K562 (cell line): ENCODE results near the gene BIVM. TPM values are rescaled to one million over a fixed set of nuclear protein-coding genes. Genes with fewer than 3 reads are reported as not detected.

Experiments
- ATAC-seq: fragments of 200-7000 bp; cut with Tn5 transposase; 3 replicates; pipeline ENCODE4 v1.9.1; 2020; ENCODE audit warnings: moderate library complexity
- BruUV-seq: library from RNA; stranded (reverse); fragments of 400-500 nt; replicated peaks from 2 replicates; lab custom pipeline; 2021; lab: Mats Ljungman, UMichigan
- CTCF ChIA-PET: fragments of 300-600 bp; formaldehyde crosslinking; extraction: SDS; loops from one replicate; lab custom pipeline; 2021; ENCODE audit warnings: low intra/inter-chr PET ratio; lab: Yijun Ruan, JAX
- POLR2A ChIA-PET: fragments of 300-600, 350-650 bp; sonication (Branson Sonifier 250); formaldehyde crosslinking; extraction: SDS; loops from one replicate; lab custom pipeline; 2021; ENCODE audit warnings: antibody characterized with exemption, inconsistent platforms; lab: Yijun Ruan, JAX
- DNase-seq, 4 experiments: peaks; one replicate each; pipeline versions ENCODE4 v3.0.0 to v3.0.0-alpha.2; 2011 to 2018; ENCODE audit warnings: low spot score in 3 of 4, mixed read lengths in 3 of 4; ENCODE audit errors: extremely low read depth in 1 of 4
- FAIRE-seq: peaks from 2 replicates; lab custom pipeline; 2011; peaks lifted over from hg19 to GRCh38; lab: Jason Lieb, UNC
- H2AFZ ChIP-seq: 2 replicates; pipeline ENCODE4 v1.6.0; 2011; ENCODE audit warnings: low read depth, low read length, control low read depth, inconsistent platforms
- H3K27ac ChIP-seq: fragments of 200-600 bp; 3 replicates; pipeline ENCODE4 v1.8.0; 2011; ENCODE audit warnings: low read depth, mild to moderate bottlenecking, control low read depth, inconsistent platforms, low read length, moderate library complexity, mixed read lengths; ENCODE audit errors: extremely low read depth
- H3K27me3 ChIP-seq, 2 experiments: fragments of 300-600 bp in 1 of 2; 2 replicates in 1 of 2; 3 replicates in 1 of 2; pipeline versions ENCODE4 v1.6.0 to v1.8.0; 2011; ENCODE audit warnings: inconsistent platforms in 2 of 2, low read length in 2 of 2, mild to moderate bottlenecking in 1 of 2, mixed read lengths in 1 of 2, moderate library complexity in 1 of 2; ENCODE audit not compliant: control insufficient read depth in 2 of 2, insufficient read depth in 2 of 2
- H3K36me3 ChIP-seq: fragments of 300-600 bp; 3 replicates; pipeline ENCODE4 v1.8.0; 2011; ENCODE audit warnings: mild to moderate bottlenecking, low read length, inconsistent platforms; ENCODE audit not compliant: control insufficient read depth, insufficient read depth
- H3K4me1 ChIP-seq, 2 experiments: fragments of 200-600 bp in 1 of 2; replicated peaks in 1 of 2; 2 replicates in 1 of 2; 3 replicates in 1 of 2; pipeline versions ENCODE4 v1.5.1 to v1.8.0; 2011; ENCODE audit warnings: inconsistent platforms in 2 of 2, low read length in 2 of 2, mild to moderate bottlenecking in 1 of 2, mixed read lengths in 1 of 2, moderate library complexity in 1 of 2; ENCODE audit not compliant: control insufficient read depth in 2 of 2, insufficient read depth in 2 of 2
- H3K4me2 ChIP-seq: 2 replicates; pipeline ENCODE4 v1.6.1; 2011; ENCODE audit warnings: low read length, control low read depth, inconsistent platforms, mixed read lengths; ENCODE audit not compliant: insufficient read depth
- H3K4me3 ChIP-seq: fragments of 200-600 bp; sonication (generic), shearing (Covaris generic); 2 replicates; pipeline ENCODE4 v1.5.1; 2016; ENCODE audit warnings: control low read depth, inconsistent platforms
- H3K79me2 ChIP-seq: fragments of 200-600 bp; 3 replicates; pipeline ENCODE4 v1.8.0; 2011; ENCODE audit warnings: low read length, inconsistent platforms; ENCODE audit not compliant: control insufficient read depth, insufficient read depth
- H3K9ac ChIP-seq, 2 experiments: 2 replicates each; pipeline versions ENCODE4 v1.6.0 to v1.6.1; 2011; ENCODE audit warnings: low read depth in 2 of 2, low read length in 2 of 2, control low read depth in 1 of 2, inconsistent platforms in 1 of 2, mild to moderate bottlenecking in 1 of 2, mixed read lengths in 1 of 2; ENCODE audit not compliant: insufficient read depth in 1 of 2
- H3K9me1 ChIP-seq: one replicate; pipeline ENCODE4 v1.6.0; 2011; ENCODE audit warnings: inconsistent platforms, mild to moderate bottlenecking, low read length, moderate library complexity; ENCODE audit not compliant: control insufficient read depth, insufficient read depth
- H3K9me3 ChIP-seq: replicated peaks from 2 replicates; pipeline ENCODE4 v1.5.1; 2011; ENCODE audit warnings: low read depth, low read length, inconsistent platforms; ENCODE audit not compliant: control insufficient read depth, insufficient read depth
- H4K20me1 ChIP-seq: replicated peaks from 2 replicates; pipeline ENCODE4 v1.6.1; 2011; ENCODE audit warnings: low read length, inconsistent platforms, mixed read lengths; ENCODE audit not compliant: control insufficient read depth, insufficient read depth
- RB1 ChIP-seq: fragments of 450-650 bp; IDR thresholded peaks from 2 replicates; pipeline ENCODE4 v1.6.1; 2017; ENCODE audit warnings: low read depth, mild to moderate bottlenecking
- ZNF23 ChIP-seq: fragments of 250-450 bp; sonication (Bioruptor Pico); IDR thresholded peaks from 2 replicates; pipeline ENCODE4 v1.4.0; 2020; ENCODE audit warnings: mild to moderate bottlenecking
- ZNF274 ChIP-seq: IDR thresholded peaks from 2 replicates; pipeline ENCODE4 v1.6.1; 2011; ENCODE audit warnings: low read depth, mild to moderate bottlenecking, low read length, moderate library complexity, borderline replicate concordance
- ZNF347 ChIP-seq: fragments of 450-650 bp; formaldehyde crosslinking; IDR thresholded peaks from 2 replicates; pipeline ENCODE4 v1.4.0; 2020; ENCODE audit warnings: low read depth, mild to moderate bottlenecking, moderate library complexity
- ZNF830 ChIP-seq: fragments of 250-450 bp; sonication (Bioruptor Pico); IDR thresholded peaks from 2 replicates; pipeline ENCODE4 v1.5.0; 2021; ENCODE audit warnings: mild to moderate bottlenecking
- WGBS: fragments of 100-300 bp; shearing (Covaris generic); methylation state at CpG from one replicate; pipeline ENCODE4 v1.1.6; 2016; ENCODE audit warnings: low coverage, mixed read lengths; ENCODE audit not compliant: insufficient coverage; ENCODE audit errors: missing lambda C conversion rate; 5-methylcytosine and 5-hydroxymethylcytosine counted together
- in situ Hi-C: fragments of 300-500 bp; cut with MboI; formaldehyde crosslinking; loops from 4 replicates; pipeline ENCODE4 v1.15.0; 2018; ENCODE audit warnings: inconsistent platforms, mixed read lengths
- intact Hi-C: fragments of 100-400 bp; cut with micrococcal nuclease; formaldehyde crosslinking; loops from 2 replicates; pipeline ENCODE4 v1.14.2; 2022
- polyA plus RNA-seq, 8 experiments: library from polyadenylated mRNA; depleted of rRNA in 4 of 8; stranded (reverse) in 5 of 8; unstranded in 3 of 8; fragments of >200 nt; fragmentation: Nextera tagmentation in 2 of 8; fragmentation: Illumina TruSeq in 1 of 8; extraction: Ambion mirVana in 2 of 8; extraction: Trizol in 1 of 8; gene quantifications; 2 replicates each; pipeline versions ENCODE4 v1.2.1 to v1.2.3, GENCODE V29; 2011 to 2014; ENCODE audit warnings: inconsistent platforms in 1 of 8, missing spikeins in 1 of 8
- total RNA-seq, 7 experiments: library from RNA; depleted of rRNA in 6 of 7; stranded (reverse); fragments of >200 nt in 6 of 7; fragmentation: Illumina TruSeq in 2 of 7; extraction: Trizol in 2 of 7; gene quantifications; 2 replicates each; pipeline versions ENCODE4 v1.2.1 to v1.2.3, GENCODE V29; 2011 to 2021; ENCODE audit warnings: low replicate concordance in 1 of 7
- TF ChIP-seq, protein P1 (sequence below): fragments of 250-450 bp; sonication (Bioruptor Pico); IDR thresholded peaks from 2 replicates; pipeline ENCODE4 v1.8.0; 2021; ENCODE audit warnings: moderate library complexity, mild to moderate bottlenecking, inconsistent platforms
- TF ChIP-seq, protein P2 (sequence below): IDR thresholded peaks from 3 replicates; pipeline ENCODE4 v1.6.1; 2011; ENCODE audit warnings: borderline replicate concordance, mild to moderate bottlenecking; ENCODE audit not compliant: insufficient read length, insufficient read depth
- TF ChIP-seq, protein P3 (sequence below): sonication (generic); formaldehyde crosslinking; IDR thresholded peaks from 2 replicates; pipeline ENCODE4 v1.8.0; 2022; ENCODE audit warnings: missing genetic modification reagents, mild to moderate bottlenecking, moderate library complexity, borderline replicate concordance
- TF ChIP-seq, protein P4 (sequence below): fragments of 200-400 bp; formaldehyde crosslinking; IDR thresholded peaks from 2 replicates; pipeline ENCODE4 v1.6.1; 2017; ENCODE audit warnings: mild to moderate bottlenecking, low read depth, low read length, moderate library complexity

BIVM gene
- total and polyA plus RNA-seq, 9 of the 15 experiments (the other 6 are each of a cell fraction or from before 2014, with no cell fraction given), result 3.6 to 23.1 (median 16.8) TPM

DNA sequence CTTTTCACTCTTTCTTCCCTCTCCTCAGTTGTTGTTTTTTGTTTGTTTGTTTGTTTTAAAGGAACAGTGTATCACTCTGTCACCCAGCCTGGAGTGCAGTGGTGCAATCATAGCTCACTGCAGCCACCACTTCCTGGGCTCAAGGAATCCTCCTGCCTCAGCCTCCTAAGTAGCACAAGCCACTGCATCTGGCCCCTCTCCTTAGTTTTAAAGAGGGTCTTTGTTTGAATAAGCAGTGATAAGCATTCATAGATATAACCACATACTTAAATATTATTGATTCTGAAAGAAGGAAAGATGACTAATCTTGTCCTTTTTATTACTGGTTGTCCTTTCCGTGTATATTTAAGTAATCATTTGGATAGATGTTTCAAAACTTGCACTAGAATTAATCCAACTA is 73.6 kb downstream of the BIVM start:
- Histone ChIP-seq H3K4me2 (no peak overlapping the region), H3K4me1 (no peaks in the 10 kb centered on the region), H3K9me1 (no peaks in the 10 kb centered on the region), H3K9me3 (no peaks in the 10 kb centered on the region), H3K27me3 (no peaks in the 10 kb centered on the region), H2AFZ (no peak overlapping the region), H3K36me3 (peaks cover 57% of the 10 kb centered on the region), H3K79me2 (no peaks in the 10 kb centered on the region; the same call in 2 of the 3 replicates), H3K9ac (no peak overlapping the region), H3K4me3 (no peak overlapping the region), H3K27ac (no peak overlapping the region), H4K20me1 (no peaks in the 10 kb centered on the region)
- no peak for ATAC-seq
- no peak for DNase-seq
- ChIA-PET CTCF (no interaction called here), POLR2A (no interaction called here)
- intact Hi-C loops (no loop called here), in situ Hi-C loops (no loop called here)
- TF ChIP-seq, protein P1, sequence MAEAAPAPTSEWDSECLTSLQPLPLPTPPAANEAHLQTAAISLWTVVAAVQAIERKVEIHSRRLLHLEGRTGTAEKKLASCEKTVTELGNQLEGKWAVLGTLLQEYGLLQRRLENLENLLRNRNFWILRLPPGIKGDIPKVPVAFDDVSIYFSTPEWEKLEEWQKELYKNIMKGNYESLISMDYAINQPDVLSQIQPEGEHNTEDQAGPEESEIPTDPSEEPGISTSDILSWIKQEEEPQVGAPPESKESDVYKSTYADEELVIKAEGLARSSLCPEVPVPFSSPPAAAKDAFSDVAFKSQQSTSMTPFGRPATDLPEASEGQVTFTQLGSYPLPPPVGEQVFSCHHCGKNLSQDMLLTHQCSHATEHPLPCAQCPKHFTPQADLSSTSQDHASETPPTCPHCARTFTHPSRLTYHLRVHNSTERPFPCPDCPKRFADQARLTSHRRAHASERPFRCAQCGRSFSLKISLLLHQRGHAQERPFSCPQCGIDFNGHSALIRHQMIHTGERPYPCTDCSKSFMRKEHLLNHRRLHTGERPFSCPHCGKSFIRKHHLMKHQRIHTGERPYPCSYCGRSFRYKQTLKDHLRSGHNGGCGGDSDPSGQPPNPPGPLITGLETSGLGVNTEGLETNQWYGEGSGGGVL (CRISPR knock-in tag), result no peak
- TF ChIP-seq, protein P2, sequence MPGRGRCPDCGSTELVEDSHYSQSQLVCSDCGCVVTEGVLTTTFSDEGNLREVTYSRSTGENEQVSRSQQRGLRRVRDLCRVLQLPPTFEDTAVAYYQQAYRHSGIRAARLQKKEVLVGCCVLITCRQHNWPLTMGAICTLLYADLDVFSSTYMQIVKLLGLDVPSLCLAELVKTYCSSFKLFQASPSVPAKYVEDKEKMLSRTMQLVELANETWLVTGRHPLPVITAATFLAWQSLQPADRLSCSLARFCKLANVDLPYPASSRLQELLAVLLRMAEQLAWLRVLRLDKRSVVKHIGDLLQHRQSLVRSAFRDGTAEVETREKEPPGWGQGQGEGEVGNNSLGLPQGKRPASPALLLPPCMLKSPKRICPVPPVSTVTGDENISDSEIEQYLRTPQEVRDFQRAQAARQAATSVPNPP, result no peak
- TF ChIP-seq RB1 (no peak), ZNF23 (CRISPR knock-in tag) (no peak), ZNF347 (CRISPR knock-in tag) (no peak), ZNF274 (no peak), ZNF830 (CRISPR knock-in tag) (no peak)
- TF ChIP-seq, protein P3, sequence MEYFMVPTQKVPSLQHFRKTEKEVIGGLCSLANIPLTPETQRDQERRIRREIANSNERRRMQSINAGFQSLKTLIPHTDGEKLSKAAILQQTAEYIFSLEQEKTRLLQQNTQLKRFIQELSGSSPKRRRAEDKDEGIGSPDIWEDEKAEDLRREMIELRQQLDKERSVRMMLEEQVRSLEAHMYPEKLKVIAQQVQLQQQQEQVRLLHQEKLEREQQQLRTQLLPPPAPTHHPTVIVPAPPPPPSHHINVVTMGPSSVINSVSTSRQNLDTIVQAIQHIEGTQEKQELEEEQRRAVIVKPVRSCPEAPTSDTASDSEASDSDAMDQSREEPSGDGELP (CRISPR knock-in tag), result no peak
- TF ChIP-seq, protein P4, sequence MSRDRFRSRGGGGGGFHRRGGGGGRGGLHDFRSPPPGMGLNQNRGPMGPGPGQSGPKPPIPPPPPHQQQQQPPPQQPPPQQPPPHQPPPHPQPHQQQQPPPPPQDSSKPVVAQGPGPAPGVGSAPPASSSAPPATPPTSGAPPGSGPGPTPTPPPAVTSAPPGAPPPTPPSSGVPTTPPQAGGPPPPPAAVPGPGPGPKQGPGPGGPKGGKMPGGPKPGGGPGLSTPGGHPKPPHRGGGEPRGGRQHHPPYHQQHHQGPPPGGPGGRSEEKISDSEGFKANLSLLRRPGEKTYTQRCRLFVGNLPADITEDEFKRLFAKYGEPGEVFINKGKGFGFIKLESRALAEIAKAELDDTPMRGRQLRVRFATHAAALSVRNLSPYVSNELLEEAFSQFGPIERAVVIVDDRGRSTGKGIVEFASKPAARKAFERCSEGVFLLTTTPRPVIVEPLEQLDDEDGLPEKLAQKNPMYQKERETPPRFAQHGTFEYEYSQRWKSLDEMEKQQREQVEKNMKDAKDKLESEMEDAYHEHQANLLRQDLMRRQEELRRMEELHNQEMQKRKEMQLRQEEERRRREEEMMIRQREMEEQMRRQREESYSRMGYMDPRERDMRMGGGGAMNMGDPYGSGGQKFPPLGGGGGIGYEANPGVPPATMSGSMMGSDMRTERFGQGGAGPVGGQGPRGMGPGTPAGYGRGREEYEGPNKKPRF, result no peak
- BruUV-seq, result no TSS peak
- no peak for FAIRE-seq
- WGBS, result 83% methylated on average over 1 of the region's 1 CpG
